HG03097 (cell line): ENCODE data around the gene PLCD3.

Source experiments
- ATAC-seq: cut with Tn5 transposase; IDR thresholded peaks from one replicate; pipeline ENCODE4 v1.9.1; 2021; ENCODE audit not compliant: unreplicated experiment, low FRiP score

PLCD3 gene

GRCh38 chr17:45118691-45119090 lies 13.6 kb downstream of the PLCD3 start:
- no peak for ATAC-seq

GRCh38 chr17:45117848-45118646 lies 14.3 kb downstream of the PLCD3 start:
- no peak for ATAC-seq

DNA sequence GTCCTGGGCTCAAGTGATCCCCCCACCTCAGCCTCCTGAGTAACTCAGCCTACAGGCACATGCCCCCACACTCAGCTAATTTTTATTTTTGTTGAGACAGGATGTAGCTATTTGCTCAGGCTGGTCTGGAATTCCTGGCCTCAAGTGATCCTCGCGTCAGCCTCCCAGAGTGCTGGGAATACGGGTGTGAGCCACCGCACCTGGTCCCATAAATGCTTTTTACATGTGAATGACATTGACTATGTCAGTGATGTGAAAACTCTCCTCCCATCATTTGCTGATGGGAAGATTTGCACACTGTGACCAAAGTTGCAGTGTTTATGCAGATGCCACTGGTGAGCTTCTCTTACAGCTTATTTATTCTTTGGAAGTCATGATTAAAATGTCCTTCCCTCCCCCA lies 15.0 kb downstream of the PLCD3 start:
- ATAC-seq = no peak

DNA sequence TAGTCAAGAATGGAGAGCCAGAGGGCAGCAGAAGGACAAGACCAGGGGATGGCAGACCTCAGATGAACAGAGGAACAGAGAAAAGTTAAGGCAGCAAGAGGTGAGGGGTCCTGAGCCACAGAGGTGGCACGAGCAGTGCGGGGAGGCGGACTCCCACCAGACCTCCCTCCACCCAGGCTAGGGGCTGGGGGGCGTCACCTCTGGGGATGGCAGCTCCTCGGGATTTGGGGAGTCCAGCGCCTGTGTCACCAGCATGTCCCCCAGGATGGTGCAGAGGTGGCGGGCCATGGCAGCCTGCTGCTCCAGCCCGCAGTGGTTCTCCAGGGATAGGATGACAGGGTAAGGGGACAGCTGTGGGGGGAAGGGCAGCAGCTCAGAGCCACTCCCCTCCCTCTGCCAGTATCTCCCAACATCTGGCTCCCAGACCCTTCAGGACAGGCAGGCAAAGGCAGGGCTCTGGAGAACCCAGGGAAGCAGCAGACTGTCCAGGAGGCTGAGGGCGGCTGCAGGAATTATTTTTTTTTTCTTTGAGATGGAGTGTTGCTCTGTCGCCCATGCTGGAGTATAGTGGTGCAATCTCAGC lies 15.8 kb downstream of the PLCD3 start:
- no peak for ATAC-seq

- ATAC-seq = no peak
Observed at GRCh38 chr17:45115871-45116270, 16.4 kb downstream of the PLCD3 start.

- no peak for ATAC-seq
Observed at GRCh38 chr17:45115015-45115625, 17.2 kb downstream of the PLCD3 start.

DNA sequence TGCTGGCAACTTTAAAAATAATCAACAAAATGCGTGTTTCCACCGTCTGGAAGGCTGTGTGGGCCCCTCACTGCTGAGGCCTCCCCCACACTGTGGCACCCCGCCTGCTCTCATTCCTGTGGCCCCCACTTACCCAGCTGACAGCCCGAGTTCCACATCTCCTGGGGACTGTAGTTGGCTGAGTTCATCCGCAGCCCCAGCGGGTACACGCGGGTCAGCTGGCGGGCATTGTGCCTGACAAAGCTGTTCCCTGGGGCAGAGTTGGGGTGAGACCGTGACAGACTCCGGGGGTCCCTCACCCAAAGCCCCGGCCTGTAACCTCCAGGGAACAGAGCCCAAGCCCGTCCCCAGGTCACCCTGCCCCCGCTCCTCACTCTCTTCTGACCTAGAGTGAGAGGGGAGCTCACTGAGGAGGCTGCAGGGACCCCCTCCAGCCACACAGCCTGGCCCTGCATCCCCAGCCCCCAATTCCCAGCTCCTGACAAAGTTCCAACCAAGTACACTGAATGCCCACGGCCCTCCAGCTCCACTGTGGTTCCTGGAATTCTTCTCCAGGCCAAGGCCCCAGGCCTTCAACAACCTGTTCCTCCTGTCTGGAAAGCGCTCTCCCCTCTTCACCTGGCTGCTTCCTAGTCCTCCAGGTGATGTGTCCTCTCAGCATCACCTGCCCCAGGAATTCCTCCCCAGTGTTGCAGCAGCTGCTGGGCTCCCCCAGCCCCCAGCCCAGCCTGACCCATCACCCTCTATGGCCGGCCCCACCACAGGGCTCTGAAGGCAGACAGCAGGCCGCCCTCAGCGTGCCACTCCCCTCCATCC lies 18.0 kb downstream of the PLCD3 start:
- no peak for ATAC-seq

- no peak for ATAC-seq
Observed at GRCh38 chr17:45113424-45113754, 18.9 kb downstream of the PLCD3 start.

DNA sequence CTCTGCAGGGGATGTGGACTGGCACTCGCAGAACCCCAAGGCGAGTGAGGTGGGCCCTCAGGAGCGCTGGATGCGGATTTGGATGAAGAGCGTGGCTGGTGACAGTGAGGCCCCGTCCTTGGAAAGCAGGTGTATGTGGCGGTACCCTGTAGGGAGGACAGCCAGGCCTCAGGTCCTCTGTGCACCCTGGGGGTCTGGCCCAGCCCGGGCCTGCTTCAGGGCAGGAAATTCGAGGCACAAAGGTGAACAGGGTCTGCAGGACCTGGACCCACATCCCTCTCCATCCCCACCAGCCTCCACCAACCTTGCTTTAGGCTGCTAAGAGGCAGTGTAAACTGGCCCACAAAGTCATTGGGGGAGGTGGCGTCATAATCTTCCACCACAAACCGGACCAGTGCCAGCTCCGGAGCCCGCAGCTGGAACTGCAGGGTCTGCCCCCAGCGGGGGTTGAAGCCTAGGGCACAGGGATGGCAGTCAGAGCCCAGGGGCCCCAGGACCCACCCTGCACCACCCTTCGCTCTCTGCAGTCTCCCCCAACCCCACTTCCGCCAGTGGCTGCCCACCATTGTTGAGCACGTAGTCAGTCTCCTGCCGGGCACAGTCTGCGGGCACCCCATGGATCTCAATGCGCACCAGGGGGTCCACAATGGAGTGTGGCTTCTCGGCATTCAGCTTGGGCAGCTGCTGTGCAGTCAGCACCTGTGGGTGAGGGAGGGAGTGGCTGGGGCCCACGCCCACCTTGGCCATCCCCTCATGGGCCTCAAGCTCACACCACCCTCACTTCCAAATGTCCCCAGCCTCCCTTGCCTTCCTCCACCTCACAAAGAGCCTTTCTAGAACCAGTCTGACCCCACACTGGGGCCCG lies 19.5 kb downstream of the PLCD3 start:
- no peak for ATAC-seq

DNA sequence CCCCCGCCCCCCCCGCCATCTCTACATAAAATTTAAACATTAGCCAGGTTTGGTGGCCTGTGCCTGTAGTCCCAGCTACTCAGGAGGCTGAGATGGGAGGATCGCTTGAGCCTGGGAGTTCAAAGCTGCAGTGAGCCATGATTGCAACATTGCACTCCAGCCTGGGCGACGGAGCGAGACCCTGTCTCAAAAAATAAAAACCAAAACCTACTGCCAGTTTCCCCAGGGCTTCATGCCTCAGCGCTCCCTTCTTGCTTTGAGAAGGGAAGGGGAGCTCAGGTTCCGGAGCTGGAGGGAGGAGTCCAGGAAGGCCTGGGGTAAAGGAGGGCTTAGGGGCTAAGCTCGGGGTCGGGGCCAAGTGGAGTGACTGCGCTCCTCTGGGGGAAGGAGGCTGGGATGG lies 20.5 kb downstream of the PLCD3 start:
- no peak for ATAC-seq

DNA sequence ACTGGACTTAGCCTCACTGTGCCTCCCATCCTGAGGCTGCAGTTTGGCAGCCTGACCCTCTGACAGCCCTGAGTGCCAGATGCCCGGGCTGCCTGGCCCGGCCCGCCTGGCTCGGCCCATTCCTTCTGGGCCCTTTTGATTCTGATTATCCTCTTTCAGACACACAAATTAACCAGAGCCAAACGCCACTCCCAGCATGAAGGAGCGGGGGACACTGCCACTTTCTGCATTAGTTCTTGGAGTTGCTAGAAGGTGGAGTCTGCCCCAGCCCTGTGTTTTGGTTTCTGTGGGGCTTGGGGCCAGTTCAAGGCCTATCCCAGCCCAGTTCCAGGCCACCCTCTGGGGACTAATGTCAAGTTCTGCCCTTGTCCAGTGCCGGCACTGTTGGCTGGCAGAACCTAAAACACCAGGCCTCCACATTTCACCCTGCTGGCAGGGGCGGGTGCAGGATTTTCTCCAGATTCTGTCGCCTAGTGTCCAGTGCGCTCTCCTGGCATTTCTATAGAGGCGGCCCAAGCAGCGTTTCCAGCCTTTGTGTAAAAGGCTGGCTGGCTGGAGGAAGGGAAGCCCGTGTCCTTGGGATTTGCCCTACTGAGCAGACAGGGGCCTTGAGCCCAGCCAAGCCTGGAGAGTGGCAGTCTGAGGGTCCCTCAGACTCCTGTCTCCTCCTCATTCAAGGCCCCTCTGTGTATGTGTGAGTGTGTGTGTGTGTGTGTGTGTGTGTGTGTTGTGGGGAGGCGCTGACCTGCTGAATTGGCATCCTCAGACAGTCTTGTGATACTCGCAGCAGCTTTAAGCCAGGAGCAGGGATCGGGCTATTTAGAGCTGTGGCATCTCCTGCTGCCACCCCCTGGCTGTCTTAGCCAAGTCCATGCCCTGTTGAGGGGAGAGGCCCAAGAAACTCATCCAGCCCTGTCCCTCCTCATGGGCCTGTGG lies 21.4 kb downstream of the PLCD3 start:
- ATAC-seq = no peak

- no peak for ATAC-seq
Observed at GRCh38 chr17:45108595-45109521, 23.5 kb downstream of the PLCD3 start.

- no peak for ATAC-seq
Observed at GRCh38 chr17:45108051-45108450, 24.3 kb downstream of the PLCD3 start.

GRCh38 chr17:45107293-45108010 lies 24.9 kb downstream of the PLCD3 start:
- no peak for ATAC-seq

DNA sequence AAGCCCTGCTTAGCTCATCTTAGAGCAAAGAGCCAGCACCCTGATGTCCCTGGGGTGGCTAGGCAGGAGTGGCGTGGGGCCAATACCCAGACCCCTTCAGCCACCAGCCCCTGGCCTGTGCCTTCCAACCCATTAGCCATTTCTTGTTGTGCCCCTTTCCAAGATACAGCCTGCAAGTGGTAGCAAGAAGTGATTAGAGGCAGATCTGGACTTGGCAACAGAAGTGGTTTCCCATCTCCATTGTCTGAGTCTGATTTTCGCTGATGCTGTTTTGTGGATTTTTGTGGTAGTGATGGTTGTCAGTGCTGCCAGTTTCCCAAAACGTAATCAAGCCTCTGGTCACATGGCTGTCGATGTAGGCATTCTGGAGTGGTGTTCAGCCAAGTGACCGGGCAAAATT lies 25.7 kb downstream of the PLCD3 start:
- ATAC-seq = no peak

- ATAC-seq = no peak
Observed at GRCh38 chr17:45106096-45106495, 26.2 kb downstream of the PLCD3 start.

GRCh38 chr17:45104907-45105624 lies 27.2 kb downstream of the PLCD3 start:
- ATAC-seq = no peak
